H9 (cell line): Measurements from ENCODE around the gene STARD10. TPM values are rescaled to one million over a fixed set of nuclear protein-coding genes. Genes with fewer than 3 reads are reported as not detected.
"Not testable (repeated sequence)": the region's sequence is repeated elsewhere in the genome, so short reads cannot be mapped to it uniquely, and the experiment has no call there.

ENCODE experiments used
- DNase-seq: peaks from one replicate; pipeline ENCODE4 v3.0.0-alpha.2; 2017
- H2AFZ ChIP-seq: one replicate; pipeline ENCODE4 v1.6.1; 2013; ENCODE audit warnings: mild to moderate bottlenecking, low read length, control low read depth, moderate library complexity
- H2AK5ac ChIP-seq: 2 replicates; pipeline ENCODE4 v1.6.1; 2013; ENCODE audit warnings: low read length, control low read depth, mixed read lengths; ENCODE audit not compliant: insufficient read length
- H2BK120ac ChIP-seq: one replicate; pipeline ENCODE4 v1.6.1; 2013; ENCODE audit warnings: low read depth, mild to moderate bottlenecking, low read length, control low read depth, inconsistent platforms; ENCODE audit not compliant: poor library complexity, severe bottlenecking
- H2BK12ac ChIP-seq: 2 replicates; pipeline ENCODE4 v1.6.1; 2013; ENCODE audit warnings: low read length, control low read depth, mixed read lengths, low read depth; ENCODE audit not compliant: insufficient read length
- H2BK15ac ChIP-seq: 2 replicates; pipeline ENCODE4 v1.6.1; 2013; ENCODE audit warnings: low read depth, low read length, control low read depth
- H2BK20ac ChIP-seq: one replicate; pipeline ENCODE4 v1.6.1; 2013; ENCODE audit warnings: low read depth, mild to moderate bottlenecking, low read length, control low read depth, inconsistent platforms; ENCODE audit not compliant: poor library complexity, severe bottlenecking
- H2BK5ac ChIP-seq: 2 replicates; pipeline ENCODE4 v1.6.1; 2013; ENCODE audit warnings: low read length, control low read depth, mixed read lengths; ENCODE audit not compliant: insufficient read length
- H3K14ac ChIP-seq: 2 replicates; pipeline ENCODE4 v1.6.1; 2013; ENCODE audit warnings: low read length, control low read depth; ENCODE audit not compliant: insufficient read depth
- H3K18ac ChIP-seq: 2 replicates; pipeline ENCODE4 v1.6.1; 2013; ENCODE audit warnings: low read depth, mild to moderate bottlenecking, mixed read lengths, low read length, control low read depth; ENCODE audit not compliant: insufficient read length
- H3K23ac ChIP-seq: 2 replicates; pipeline ENCODE4 v1.6.1; 2013; ENCODE audit warnings: low read length, control low read depth, mixed read lengths, low read depth; ENCODE audit not compliant: insufficient read length
- H3K23me2 ChIP-seq: 2 replicates; pipeline ENCODE4 v1.6.1; 2013; ENCODE audit warnings: low read depth, mild to moderate bottlenecking, mixed read lengths, low read length, control low read depth; ENCODE audit not compliant: insufficient read length, poor library complexity, severe bottlenecking
- H3K27ac ChIP-seq: 2 replicates; pipeline ENCODE4 v1.5.1; 2013; ENCODE audit warnings: low read length, control low read depth, mixed read lengths, low read depth; ENCODE audit not compliant: insufficient read length
- H3K27me3 ChIP-seq: 2 replicates; pipeline ENCODE4 v1.6.1; 2013; ENCODE audit warnings: low read length, control low read depth, inconsistent platforms; ENCODE audit not compliant: insufficient read depth
- H3K4ac ChIP-seq: 2 replicates; pipeline ENCODE4 v1.6.1; 2013; ENCODE audit warnings: low read depth, mild to moderate bottlenecking, control low read depth, inconsistent platforms, low read length, moderate library complexity
- H3K4me1 ChIP-seq: 2 replicates; pipeline ENCODE4 v1.6.1; 2013; ENCODE audit warnings: low read length, control low read depth, inconsistent platforms; ENCODE audit not compliant: insufficient read depth
- H3K4me2 ChIP-seq: 2 replicates; pipeline ENCODE4 v1.6.1; 2013; ENCODE audit warnings: low read length, control low read depth, mixed read lengths; ENCODE audit not compliant: insufficient read length, insufficient read depth
- H3K56ac ChIP-seq: 2 replicates; pipeline ENCODE4 v1.6.1; 2013; ENCODE audit warnings: low read depth, mild to moderate bottlenecking, mixed read lengths, low read length, control low read depth; ENCODE audit not compliant: insufficient read length
- H3K79me1 ChIP-seq: 2 replicates; pipeline ENCODE4 v1.6.1; 2013; ENCODE audit warnings: low read depth, mild to moderate bottlenecking, moderate library complexity, low read length, control low read depth, inconsistent platforms; ENCODE audit not compliant: insufficient read depth, poor library complexity, severe bottlenecking
- H3K79me2 ChIP-seq: 2 replicates; pipeline ENCODE4 v1.6.1; 2013; ENCODE audit warnings: low read length, control low read depth, inconsistent platforms; ENCODE audit not compliant: insufficient read depth
- H3K9ac ChIP-seq: 2 replicates; pipeline ENCODE4 v1.6.1; 2013; ENCODE audit warnings: low read length, control low read depth, mixed read lengths; ENCODE audit not compliant: insufficient read length; ENCODE audit errors: extremely low read depth
- H3K9me3 ChIP-seq: one replicate; pipeline ENCODE4 v1.6.1; 2013; ENCODE audit warnings: low read depth, low read length, inconsistent platforms; ENCODE audit not compliant: control insufficient read depth
- H3T11ph ChIP-seq: one replicate; pipeline ENCODE4 v1.6.1; 2013; ENCODE audit warnings: mild to moderate bottlenecking, low read length, control low read depth, inconsistent platforms
- H4K20me1 ChIP-seq: one replicate; pipeline ENCODE4 v1.6.1; 2013; ENCODE audit not compliant: control insufficient read depth, insufficient read length, insufficient read depth
- H4K5ac ChIP-seq: 2 replicates; pipeline ENCODE4 v1.6.1; 2013; ENCODE audit warnings: low read depth, mild to moderate bottlenecking, mixed read lengths, low read length, control low read depth; ENCODE audit not compliant: insufficient read length
- H4K8ac ChIP-seq: replicated peaks from 2 replicates; pipeline ENCODE4 v1.6.1; 2013; ENCODE audit warnings: low read length, control low read depth, mixed read lengths, low read depth; ENCODE audit not compliant: insufficient read length
- H4K91ac ChIP-seq: 2 replicates; pipeline ENCODE4 v1.6.1; 2013; ENCODE audit warnings: low read depth, mild to moderate bottlenecking, moderate library complexity, mixed read lengths, low read length, control low read depth; ENCODE audit not compliant: insufficient read length
- H3K27ac Mint-ChIP-seq, 3 experiments: 2 replicates in 2 of 3; 3 replicates in 1 of 3; pipeline ENCODE4 v1.8.0; 2020 to 2021; ENCODE audit warnings: mixed read lengths in 3 of 3, mild to moderate bottlenecking in 1 of 3, moderate library complexity in 1 of 3
- H3K27me3 Mint-ChIP-seq: 2 replicates; pipeline ENCODE4 v1.8.0; 2021; ENCODE audit warnings: low read depth, mild to moderate bottlenecking, moderate library complexity, mixed read lengths
- H3K36me3 Mint-ChIP-seq, 3 experiments: 2 replicates in 2 of 3; 3 replicates in 1 of 3; pipeline ENCODE4 v1.8.0; 2020 to 2021; ENCODE audit warnings: low read depth in 3 of 3, mixed read lengths in 3 of 3; ENCODE audit not compliant: insufficient read depth in 1 of 3
- H3K4me1 Mint-ChIP-seq, 2 experiments: 2 replicates each; pipeline ENCODE4 v1.8.0; 2020; ENCODE audit warnings: mixed read lengths in 2 of 2
- H3K4me3 Mint-ChIP-seq, 2 experiments: 2 replicates in 1 of 2; 3 replicates in 1 of 2; pipeline ENCODE4 v1.8.0; 2020 to 2021; ENCODE audit warnings: mild to moderate bottlenecking in 2 of 2, mixed read lengths in 2 of 2, moderate library complexity in 1 of 2
- H3K9me3 Mint-ChIP-seq, 2 experiments: 2 replicates in 1 of 2; 3 replicates in 1 of 2; pipeline ENCODE4 v1.8.0; 2020; ENCODE audit warnings: mild to moderate bottlenecking in 2 of 2, mixed read lengths in 2 of 2, moderate library complexity in 1 of 2
- CTCF ChIP-seq: fragments of 200-600 bp; sonication (generic); conservative IDR thresholded peaks from 3 replicates; pipeline ENCODE4 v1.8.0; 2021; ENCODE audit warnings: antibody characterized with exemption, mild to moderate bottlenecking
- WGBS: extraction: QIAGEN DNeasy Blood & Tissue Kit; methylation state at CpG from one replicate; pipeline ENCODE4 v1.1.7; 2013; ENCODE audit warnings: missing lambda C conversion rate, low lambda C conversion rate, mixed read lengths; ENCODE audit not compliant: insufficient read length; ENCODE audit errors: extremely low coverage; 5-methylcytosine and 5-hydroxymethylcytosine counted together
- total RNA-seq: library from RNA; stranded (reverse); gene quantifications from 2 replicates; pipeline ENCODE4 v1.2.1, GENCODE V29; 2021

The STARD10 gene
- total RNA-seq, 1 experiment from 2014 or later: 24.4 TPM

DNA sequence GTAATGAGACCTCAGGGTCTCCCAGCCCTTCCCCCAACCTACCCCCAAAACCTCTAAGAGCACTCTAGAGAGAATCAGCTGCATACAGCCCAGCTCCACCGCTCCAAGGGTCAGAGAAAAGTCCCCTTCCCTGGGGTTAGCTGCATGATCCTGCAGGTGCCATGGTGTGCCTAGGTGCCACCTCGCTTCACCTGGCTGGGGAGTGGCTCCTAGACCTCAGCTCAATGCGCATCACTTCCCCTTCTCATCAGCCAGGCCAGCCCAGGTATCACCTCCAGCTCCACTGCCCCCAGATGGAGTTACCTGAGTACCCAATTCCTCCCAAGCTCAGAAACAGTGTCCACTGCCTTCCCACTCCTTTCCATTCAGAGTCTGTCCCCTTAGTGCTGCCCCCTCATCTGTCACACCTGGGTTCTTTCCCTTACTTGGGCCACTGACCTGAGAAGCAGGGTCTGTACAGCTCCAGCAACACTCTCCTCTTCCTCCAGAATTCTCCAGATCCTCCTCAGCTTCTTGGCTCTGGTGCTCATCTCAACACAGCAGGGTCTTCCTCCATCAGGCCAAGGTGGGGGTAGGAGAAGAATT lies 1.3 kb downstream of the STARD10 start:
- Histone ChIP-seq H3K4ac (no peak overlapping the region), H3K23ac (no peak overlapping the region), H2BK120ac (no peak overlapping the region), H2BK15ac (no peak overlapping the region), H3K9me3 (no peaks in the 10 kb centered on the region), H2BK20ac (no peak overlapping the region), H3K9ac (no peak overlapping the region), H2BK5ac (no peak overlapping the region), H3K4me1 (peaks cover 3% of the 10 kb centered on the region; the same call in 1 of the 2 replicates), H3T11ph (no peak overlapping the region), H3K79me1 (no peaks in the 10 kb centered on the region), H3K18ac (no peak overlapping the region), H3K56ac (no peak overlapping the region), H4K5ac (no peak overlapping the region), H3K79me2 (no peaks in the 10 kb centered on the region), H3K27me3 (no peaks in the 10 kb centered on the region; the same call in 1 of the 2 replicates), H3K23me2 (no peaks in the 10 kb centered on the region), H3K4me2 (no peak overlapping the region), H3K27ac (no peak overlapping the region), H3K14ac (no peak overlapping the region), H2AK5ac (no peak overlapping the region), H2AFZ (no peak overlapping the region), H4K20me1 (no peaks in the 10 kb centered on the region), H4K8ac (no peak overlapping the region), H2BK12ac (no peak overlapping the region), H4K91ac (no peak overlapping the region)
- Mint-ChIP-seq H3K36me3 (no peaks in the 10 kb centered on the region), H3K4me1 (peaks cover 20 to 27% of the 10 kb centered on the region in 2 experiments), H3K4me3 (peak overlapping the region in 1 of 2 experiments; percentile 99; a peak in 1 of 5 replicates), H3K27ac (peak overlapping the region in 1 of 3 experiments; percentile 77; a peak in 1 of 7 replicates), H3K27me3 (no peaks in the 10 kb centered on the region), H3K9me3 (no peaks in the 10 kb centered on the region)
- no peak for DNase-seq
- no peak for TF ChIP-seq CTCF
- WGBS: no CpG with 5 or more reads among the region's 3 CpGs

- not testable (repeated sequence) for H3K23me2 ChIP-seq, H3K4me2 ChIP-seq, H3K27ac ChIP-seq
Measured at GRCh38 chr11:72791228-72791627, 2.6 kb downstream of the STARD10 start.

More at GRCh38 chr11:72791228-72791627, 2.6 kb downstream of the STARD10 start:
- not testable (repeated sequence) for H2AK5ac ChIP-seq, H3K36me3 Mint-ChIP-seq, H3K9me3 ChIP-seq, H3K14ac ChIP-seq, H2BK5ac ChIP-seq, H2BK12ac ChIP-seq, H3K79me2 ChIP-seq, H2BK120ac ChIP-seq, H4K20me1 ChIP-seq, H3K9me3 Mint-ChIP-seq, H3K18ac ChIP-seq, H3K4me1 ChIP-seq, H3K4me3 Mint-ChIP-seq, DNase-seq, H4K91ac ChIP-seq, H3K79me1 ChIP-seq, H3K23ac ChIP-seq, H3K9ac ChIP-seq, H3K4ac ChIP-seq, H4K5ac ChIP-seq, H3T11ph ChIP-seq, H2BK20ac ChIP-seq, H3K27me3 Mint-ChIP-seq, H2AFZ ChIP-seq, H3K56ac ChIP-seq, H3K27me3 ChIP-seq, H2BK15ac ChIP-seq, H4K8ac ChIP-seq
- peak overlapping the region in 1 of 3 experiments; percentile 62; a peak in 1 of 7 replicates for H3K27ac Mint-ChIP-seq
- no CpG with 5 or more reads among the region's 7 CpGs for WGBS
- peaks cover 31 to 39% of the 10 kb centered on the region in 2 experiments for H3K4me1 Mint-ChIP-seq
